ENCODE results near the gene TMEM126A. TPM values are rescaled to one million over a fixed set of nuclear protein-coding genes. Genes with fewer than 3 reads are reported as not detected.

TMEM126A gene
- total and polyA plus RNA-seq, 2 of the 13 experiments (the other 11 are each of a cell fraction or from before 2014, with no cell fraction given): 59.5 to 66.9 TPM

- TF ChIP-seq GRHL1 (CRISPR knock-in tag; conservative IDR thresholded peaks at IDR 0.05) (no peak), ZBTB4 (CRISPR knock-in tag; IDR thresholded peaks at IDR 0.05; ENCODE audit: borderline replicate concordance) (0 out of 2 replicates have a peak, but pooled peaks have one; percentile 41), CREM (IDR thresholded peaks at IDR 0.05) (peak; percentile 89), CREM (CRISPR knock-in tag; IDR thresholded peaks at IDR 0.05) (0 out of 2 replicates have a peak, but pooled peaks have one; percentile 13), ZNF567 (CRISPR knock-in tag; IDR thresholded peaks at IDR 0.05; ENCODE audit: borderline replicate concordance) (0 out of 2 replicates have a peak, but pooled peaks have one; percentile 35), UBTF (CRISPR knock-in tag; IDR thresholded peaks at IDR 0.05) (peak; percentile 63), ZNF326 (CRISPR knock-in tag; IDR thresholded peaks at IDR 0.05; ENCODE audit: borderline replicate concordance) (no peak), STAT5B (CRISPR knock-in tag; IDR thresholded peaks at IDR 0.05) (no peak), ZSCAN5A (CRISPR knock-in tag; IDR thresholded peaks at IDR 0.05; ENCODE audit: borderline replicate concordance) (no peak; the same call in 1 of the 2 replicates), ZNF605 (CRISPR knock-in tag; IDR thresholded peaks at IDR 0.05) (peak; percentile 91), JARID2 (CRISPR knock-in tag; IDR thresholded peaks at IDR 0.05; ENCODE audit: insufficient replicate concordance) (no peak), ZNF414 (CRISPR knock-in tag; IDR thresholded peaks at IDR 0.05) (0 out of 2 replicates have a peak, but pooled peaks have one; percentile 52), SALL1 (CRISPR knock-in tag; IDR thresholded peaks at IDR 0.05) (peak; percentile 86; the same call in 1 of the 2 replicates), ZBTB38 (CRISPR knock-in tag; IDR thresholded peaks at IDR 0.05) (peak; percentile 61; the same call in 1 of the 2 replicates), ZNF367 (CRISPR knock-in tag; IDR thresholded peaks at IDR 0.05; ENCODE audit: borderline replicate concordance) (no peak), ZSCAN25 (CRISPR knock-in tag; IDR thresholded peaks at IDR 0.05) (no peak), ZFP82 (CRISPR knock-in tag; IDR thresholded peaks at IDR 0.05; ENCODE audit: borderline replicate concordance) (no peak), SOX5 (CRISPR knock-in tag; IDR thresholded peaks at IDR 0.05; ENCODE audit: borderline replicate concordance) (peak; percentile 18; the same call in 1 of the 2 replicates), RXRB (CRISPR knock-in tag; IDR thresholded peaks at IDR 0.05; ENCODE audit: borderline replicate concordance) (peak; percentile 50; the same call in 1 of the 2 replicates)
Measured at GRCh38 chr11:85647604-85648299, at the start of gene TMEM126A (continued).

Data from HepG2 (cell line).